ENCODE data around the gene RAB39A. TPM values are rescaled to one million over a fixed set of nuclear protein-coding genes. Genes with fewer than 3 reads are reported as not detected.

The RAB39A gene
- total RNA-seq = not detected in 2 replicates

DNA sequence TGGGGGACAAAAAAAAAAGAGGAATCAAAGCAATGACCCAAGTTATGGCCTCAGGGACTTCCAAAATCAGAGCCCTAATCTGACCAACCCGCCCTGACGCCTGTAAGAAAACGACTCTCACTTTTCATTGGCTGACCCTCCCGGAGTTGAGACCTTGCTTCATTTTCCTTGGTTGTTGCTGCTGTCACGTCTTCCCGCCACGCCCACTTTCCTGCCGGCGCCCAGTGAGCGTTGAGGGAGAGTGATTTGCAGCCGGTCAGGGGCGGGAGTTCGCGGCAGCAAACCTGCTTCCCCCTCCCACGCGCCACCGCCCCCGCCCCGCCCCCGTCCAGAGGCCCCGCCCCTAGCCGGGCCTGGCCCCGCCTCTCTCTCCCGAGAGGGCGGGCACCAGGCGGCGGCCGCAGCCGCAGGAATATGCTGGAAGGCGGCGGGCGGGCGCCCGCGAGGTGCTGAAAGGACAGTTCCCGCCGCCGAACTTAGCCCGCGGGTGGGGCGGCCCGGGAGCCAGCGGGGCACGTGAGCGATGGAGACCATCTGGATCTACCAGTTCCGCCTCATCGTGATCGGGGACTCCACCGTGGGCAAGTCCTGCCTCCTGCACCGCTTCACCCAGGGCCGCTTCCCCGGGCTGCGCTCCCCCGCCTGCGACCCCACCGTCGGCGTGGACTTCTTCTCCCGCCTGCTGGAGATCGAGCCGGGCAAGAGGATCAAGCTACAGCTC lies at the start of gene RAB39A:
Gene RAB39A (plus strand): TSS at position 403 of the 721 bp plus-strand sequence. CDS start 121 bp downstream, at position 524.

GRCh38 chr11:108008656-108009496 lies 80.6 kb downstream of the RAB39A start, which contains the start of gene CUL5:
Gene CUL5, plus strand, starts transcription at chr11:108008898. Its CDS starts 451 bp downstream, at chr11:108009349.

Other genes with a start within 250 kb of the RAB39A start
- gene SLN, start 216.4 kb upstream of the RAB39A start, total RNA-seq = not detected in 2 replicates
- gene SLC35F2, start 69.7 kb upstream of the RAB39A start, total RNA-seq = 13.4 and 27.4 TPM in 2 replicates
- 41.6 and 45.6 TPM in 2 replicates for gene CUL5, start 80.5 kb downstream of the RAB39A start, total RNA-seq
- 57.9 and 65.4 TPM in 2 replicates for gene ACAT1, start 193.1 kb downstream of the RAB39A start, total RNA-seq